ENCODE data around the gene FAM228A.
"Not testable (repeated sequence)": the region's sequence is repeated elsewhere in the genome, so short reads cannot be mapped to it uniquely, and the experiment has no call there.

Gene FAM228A

GRCh38 chr2:24191848-24192247, 17.0 kb downstream of the FAM228A start:
- no peak for DNase-seq

GRCh38 chr2:24197213-24197612, 22.4 kb downstream of the FAM228A start:
- not testable (repeated sequence) for DNase-seq

GRCh38 chr2:24199968-24200590, 25.2 kb downstream of the FAM228A start:
- no peak for DNase-seq

GRCh38 chr2:24200799-24201198, 25.9 kb downstream of the FAM228A start:
- no peak for DNase-seq

GRCh38 chr2:24203029-24203786, 28.4 kb downstream of the FAM228A start:
- no peak for DNase-seq

GRCh38 chr2:24203787-24204150, 28.9 kb downstream of the FAM228A start:
- no peak for DNase-seq

- DNase-seq, result no peak
Observed at GRCh38 chr2:24204505-24204904, 29.7 kb downstream of the FAM228A start.

GRCh38 chr2:24205131-24205530, 30.3 kb downstream of the FAM228A start:
- no peak for DNase-seq

GRCh38 chr2:24206242-24206641, 31.4 kb downstream of the FAM228A start:
- no peak for DNase-seq

- no peak for DNase-seq
Observed at GRCh38 chr2:24206714-24207113, 31.9 kb downstream of the FAM228A start.

GRCh38 chr2:24207359-24207758, 32.5 kb downstream of the FAM228A start:
- no peak for DNase-seq

- DNase-seq, result no peak
Observed at GRCh38 chr2:24208490-24208889, 33.6 kb downstream of the FAM228A start.

- DNase-seq, result no peak
Observed at GRCh38 chr2:24209389-24210105, 34.7 kb downstream of the FAM228A start.

GRCh38 chr2:24210106-24210455, 35.2 kb downstream of the FAM228A start:
- DNase-seq, result no peak

GRCh38 chr2:24210723-24211122, 35.9 kb downstream of the FAM228A start:
- DNase-seq, result no peak

- no peak for DNase-seq
Observed at GRCh38 chr2:24211408-24211807, 36.6 kb downstream of the FAM228A start.

- no peak for DNase-seq
Observed at GRCh38 chr2:24214880-24215279, 40.0 kb downstream of the FAM228A start.

GRCh38 chr2:24220554-24221291, 45.9 kb downstream of the FAM228A start:
- DNase-seq, result no peak

GRCh38 chr2:24221343-24222050, 46.6 kb downstream of the FAM228A start:
- no peak for DNase-seq

- DNase-seq, result no peak
Observed at GRCh38 chr2:24222946-24223345, 48.1 kb downstream of the FAM228A start.

- no peak for DNase-seq
Observed at GRCh38 chr2:24225499-24226242, 50.8 kb downstream of the FAM228A start.

GRCh38 chr2:24228470-24228869, 53.6 kb downstream of the FAM228A start:
- DNase-seq, result no peak
